IMR-90 (cell line): ENCODE results near the gene MDM1.

Source experiments
- CTCF ChIP-seq: conservative IDR thresholded peaks from 2 replicates; pipeline ENCODE4 v1.5.1; 2012; ENCODE audit warnings: mild to moderate bottlenecking, low read depth, low read length, improper control_type of control experiment
- FOS ChIP-seq: fragments of 150-350 bp; IDR thresholded peaks from 2 replicates; pipeline ENCODE4 v1.6.1; 2016; ENCODE audit warnings: low read depth, low read length
- POLR2A ChIP-seq: IDR thresholded peaks from 2 replicates; pipeline ENCODE4 v1.6.1; 2012; ENCODE audit warnings: mild to moderate bottlenecking, low read depth, low read length
- RAD21 ChIP-seq: IDR thresholded peaks from 2 replicates; pipeline ENCODE4 v1.6.1; 2012; ENCODE audit warnings: low read length, improper control_type of control experiment
- RCOR1 ChIP-seq: IDR thresholded peaks from 2 replicates; pipeline ENCODE4 v1.6.1; 2012; ENCODE audit warnings: mild to moderate bottlenecking, low read length, improper control_type of control experiment; ENCODE audit not compliant: insufficient replicate concordance
- RFX5 ChIP-seq: IDR thresholded peaks from 2 replicates; pipeline ENCODE4 v1.8.0; 2012; ENCODE audit warnings: low read depth, mild to moderate bottlenecking, low read length, moderate library complexity
- SMC3 ChIP-seq: fragments of 150-350 bp; IDR thresholded peaks from 2 replicates; pipeline ENCODE4 v1.6.1; 2016; ENCODE audit warnings: low read depth, mild to moderate bottlenecking, antibody characterized with exemption, low read length, moderate library complexity

DNA sequence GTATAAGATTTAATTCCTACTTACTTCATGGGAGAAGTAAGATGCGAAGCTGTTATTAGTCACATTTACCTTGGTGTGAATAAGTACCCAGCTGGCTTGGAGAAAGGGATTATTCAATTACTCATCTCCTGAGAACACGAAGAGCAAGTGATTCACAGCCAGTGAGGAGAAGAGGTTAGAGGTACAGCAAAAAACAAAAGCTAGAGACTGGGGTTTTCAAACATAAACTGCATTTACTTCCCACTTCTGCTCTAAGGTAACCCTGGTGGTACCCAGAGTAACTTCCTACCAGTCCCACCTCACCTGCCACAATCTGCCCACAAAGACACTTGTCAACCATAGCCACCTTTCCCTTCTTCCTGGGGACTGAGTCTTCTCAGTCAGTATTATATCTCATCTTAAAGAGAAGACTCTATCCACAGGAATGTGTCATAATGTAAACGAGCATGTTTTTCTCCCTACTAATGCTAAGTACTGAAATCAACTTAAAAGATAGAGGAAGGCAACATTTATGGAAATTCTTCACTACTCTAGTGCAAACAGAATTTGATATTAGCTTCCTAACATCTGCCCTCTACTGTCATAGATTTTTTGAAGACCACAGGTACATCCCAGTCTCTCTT lies 72.7 kb downstream of the MDM1 start:
- TF ChIP-seq CTCF (no peak), FOS (no peak), SMC3 (no peak), RAD21 (no peak), POLR2A (no peak), RFX5 (no peak), RCOR1 (no peak)
